ENCODE data around the gene CIBAR2.

CIBAR2 gene

GRCh38 chr16:85085721-85086120 is 26.6 kb downstream of the CIBAR2 start:
- DNase-seq (ENCODE audit: low spot score) = no peak

GRCh38 chr16:85084841-85085510 is 27.3 kb downstream of the CIBAR2 start:
- TF ChIP-seq CTCF (IDR thresholded peaks at IDR 0.05; ENCODE audit: extremely low read depth, missing control alignments) = no peak
- no peak for DNase-seq (ENCODE audit: low spot score)

More at GRCh38 chr16:85085721-85086120, 26.6 kb downstream of the CIBAR2 start:
- no peak for TF ChIP-seq CTCF (IDR thresholded peaks at IDR 0.05; ENCODE audit: extremely low read depth, missing control alignments)

DNA sequence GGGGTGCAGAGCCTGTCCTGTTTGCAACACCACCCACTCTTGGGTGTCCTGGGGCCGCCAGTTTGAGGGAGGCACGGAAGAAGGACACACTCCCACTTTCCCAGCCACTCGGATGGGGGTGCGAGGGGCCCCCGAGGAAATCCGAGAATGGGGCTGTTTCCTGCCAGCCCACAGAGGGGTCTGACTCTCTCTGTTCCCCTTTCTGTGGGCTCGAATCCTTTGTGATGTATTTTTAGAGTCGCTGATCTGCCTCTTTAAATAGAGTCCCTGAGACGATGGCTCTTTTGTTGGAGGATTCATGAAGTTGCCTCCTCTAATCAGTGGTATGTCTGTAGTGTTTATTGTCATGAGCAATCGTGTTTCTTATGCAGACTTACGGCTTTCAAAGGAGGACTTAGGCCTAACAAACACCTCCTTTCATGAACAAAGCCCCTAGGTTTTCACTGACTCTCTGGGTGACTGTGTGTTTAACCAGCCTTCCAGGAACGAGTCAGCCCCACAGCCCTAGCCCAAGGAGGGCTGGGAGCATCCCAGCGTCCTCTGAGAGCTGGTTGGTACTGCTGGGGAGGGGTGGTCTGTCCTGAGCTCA is 29.1 kb downstream of the CIBAR2 start:
- no peak for TF ChIP-seq CTCF (IDR thresholded peaks at IDR 0.05; ENCODE audit: extremely low read depth, missing control alignments)
- peak; percentile 45 for DNase-seq (ENCODE audit: low spot score)

DNA sequence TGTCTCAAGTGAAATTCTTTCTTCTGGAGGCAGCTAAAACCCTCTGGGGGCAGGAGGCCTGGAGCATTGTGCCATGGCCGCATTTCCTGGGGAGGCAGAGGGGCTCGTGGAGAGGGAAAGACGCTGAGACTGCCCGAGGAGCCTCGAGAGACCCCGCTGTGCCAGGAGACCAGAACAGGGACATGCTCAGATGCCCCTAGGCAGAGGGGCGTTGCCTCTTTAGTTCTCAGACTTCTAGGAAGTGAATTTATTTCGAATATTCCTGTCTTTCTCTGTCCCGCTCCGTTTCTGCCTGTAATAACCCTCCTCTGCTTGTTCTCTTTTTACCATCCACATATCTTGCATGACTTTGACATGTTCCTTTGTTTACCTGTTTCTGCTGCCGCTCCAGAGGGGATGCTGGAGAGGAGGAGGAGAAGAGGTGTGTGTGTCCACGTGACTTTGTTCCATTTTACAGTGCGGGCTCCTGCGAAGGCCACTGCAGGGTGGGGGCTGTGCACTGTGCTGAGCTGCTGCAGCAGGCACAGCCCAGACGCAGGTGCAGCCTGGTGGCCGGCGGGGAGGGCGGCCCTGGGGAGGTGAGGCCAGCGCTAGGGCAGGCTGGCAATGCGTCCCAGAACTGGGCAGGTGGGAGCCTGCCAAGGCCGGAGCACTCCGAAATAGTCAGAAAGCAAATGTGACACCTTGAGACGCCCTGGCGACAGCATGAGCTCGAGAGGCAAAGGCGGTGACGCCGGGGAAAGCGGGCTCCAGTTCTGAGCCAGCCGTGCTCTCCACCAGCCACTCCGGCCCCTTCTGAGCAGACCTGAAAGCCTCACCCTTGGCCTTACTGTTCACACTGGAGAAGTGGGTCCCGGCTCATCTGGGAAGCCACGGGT is 29.9 kb downstream of the CIBAR2 start:
- TF ChIP-seq CTCF (IDR thresholded peaks at IDR 0.05; ENCODE audit: extremely low read depth, missing control alignments) = no peak
- DNase-seq (ENCODE audit: low spot score) = no peak

GRCh38 chr16:85081765-85082164 is 30.5 kb downstream of the CIBAR2 start:
- no peak for DNase-seq (ENCODE audit: low spot score)
- TF ChIP-seq CTCF (IDR thresholded peaks at IDR 0.05; ENCODE audit: extremely low read depth, missing control alignments) = no peak

DNA sequence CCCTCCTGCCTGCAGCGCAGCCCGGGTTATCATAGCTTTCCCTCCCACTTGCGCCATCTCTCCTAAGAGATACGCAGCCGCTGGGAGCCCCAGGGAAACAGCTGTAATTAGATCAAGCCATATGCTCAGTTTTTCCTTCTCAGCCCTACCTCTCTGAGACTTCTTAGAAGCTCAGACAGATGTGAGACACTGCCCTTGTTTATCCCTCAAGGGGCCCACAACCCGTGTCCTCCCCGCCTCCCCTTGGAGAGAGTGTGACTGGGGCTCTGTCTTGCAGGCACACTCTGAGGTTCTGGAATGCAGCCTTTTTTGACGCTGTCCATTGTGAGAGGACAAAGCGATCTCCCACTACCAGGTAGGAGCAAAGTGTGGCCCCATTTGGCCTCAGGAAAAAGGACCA is 31.2 kb downstream of the CIBAR2 start:
- no peak for TF ChIP-seq CTCF (IDR thresholded peaks at IDR 0.05; ENCODE audit: extremely low read depth, missing control alignments)
- DNase-seq (ENCODE audit: low spot score) = no peak

Data from GM20000 (cell line).